Hematopoietic multipotent progenitor cell treated with erythropoietin and hydrocortisone succinate and interleukin-3 and kit ligand, for 17 days (in vitro differentiated cells): ENCODE data around the gene RNF38.
"Not testable (repeated sequence)": the region's sequence is repeated elsewhere in the genome, so short reads cannot be mapped to it uniquely, and the experiment has no call there.

Source experiments
- DNase-seq: peaks from one replicate; pipeline ENCODE4 v3.0.0-alpha.2; 2015; ENCODE audit warnings: low spot score

Gene RNF38

DNA sequence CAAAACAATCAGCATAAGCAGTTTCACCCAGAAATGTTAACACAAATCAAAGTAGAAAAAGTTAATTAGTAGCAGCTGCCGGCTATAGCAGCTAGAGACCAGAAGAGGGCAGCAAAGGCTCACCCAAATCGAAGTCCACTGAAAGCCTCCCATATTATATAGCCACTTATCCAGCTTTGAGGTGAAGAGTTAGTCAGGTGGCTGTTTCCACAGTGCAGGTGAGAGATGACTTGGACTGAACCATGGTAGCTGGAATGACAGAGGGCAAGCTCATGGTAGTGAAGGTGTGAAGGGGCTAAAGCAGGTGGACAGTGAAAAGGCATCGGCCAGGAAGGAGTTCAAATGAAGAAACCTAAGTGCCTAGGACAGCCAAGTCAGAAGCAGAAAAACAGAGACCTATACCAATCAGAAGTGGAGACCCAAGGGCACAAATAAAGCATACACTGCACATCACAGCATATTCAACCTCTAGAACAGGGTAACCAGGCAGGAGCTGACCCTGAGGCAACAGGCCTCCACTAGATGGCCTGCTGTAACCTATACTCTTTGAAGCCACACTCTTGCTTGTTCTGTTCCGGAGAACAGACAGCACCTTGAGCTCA lies 7.2 kb upstream of the RNF38 start:
- DNase-seq, result peak; percentile 79

DNA sequence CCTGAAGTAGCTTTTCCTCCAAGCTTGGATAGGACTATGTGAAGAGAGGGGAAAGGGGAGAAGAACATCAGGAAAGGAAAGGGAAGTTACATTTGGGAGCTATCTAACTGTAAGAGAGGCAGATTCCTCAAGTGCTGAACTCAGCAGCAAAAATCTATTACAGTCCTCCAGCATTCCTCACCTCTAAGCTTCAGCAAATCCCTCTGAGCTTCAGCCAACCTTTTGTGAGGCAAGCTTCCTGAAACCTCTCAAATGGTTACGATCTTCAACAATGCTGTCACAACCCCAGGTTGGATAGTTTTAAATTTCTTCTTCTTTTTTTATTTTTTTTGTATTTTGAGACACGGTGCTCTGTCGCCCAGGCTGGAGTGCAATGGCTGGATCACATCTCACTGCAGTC lies 2.5 kb upstream of the RNF38 start:
- DNase-seq, result no peak

DNA sequence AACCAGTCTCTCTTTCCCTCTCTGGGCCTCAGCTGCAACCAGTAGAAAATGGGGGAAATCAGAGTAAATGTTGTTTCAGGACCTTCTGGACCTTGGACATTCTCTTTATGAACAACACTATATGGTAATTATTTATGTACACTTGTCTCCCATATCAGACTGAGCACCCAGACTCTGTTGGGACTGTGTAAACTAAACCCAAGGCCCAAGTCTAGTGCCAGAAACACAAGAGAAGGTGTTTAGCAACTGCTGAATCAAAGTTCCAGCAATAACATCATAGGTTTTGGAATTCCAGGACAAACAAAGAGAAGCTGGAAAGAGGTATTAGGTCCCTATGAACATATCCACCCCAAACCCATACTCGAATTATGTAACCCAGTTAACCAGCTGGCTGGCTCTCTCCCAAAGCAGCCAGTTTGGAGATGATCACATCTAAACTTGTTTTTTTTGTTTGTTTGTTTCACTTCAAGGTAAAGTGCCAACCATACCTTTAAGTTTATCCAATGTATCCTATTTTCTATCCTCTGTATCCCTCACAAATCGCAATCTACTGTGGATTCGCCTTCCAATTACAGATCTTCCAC lies 1.9 kb upstream of the RNF38 start:
- no peak for DNase-seq

DNA sequence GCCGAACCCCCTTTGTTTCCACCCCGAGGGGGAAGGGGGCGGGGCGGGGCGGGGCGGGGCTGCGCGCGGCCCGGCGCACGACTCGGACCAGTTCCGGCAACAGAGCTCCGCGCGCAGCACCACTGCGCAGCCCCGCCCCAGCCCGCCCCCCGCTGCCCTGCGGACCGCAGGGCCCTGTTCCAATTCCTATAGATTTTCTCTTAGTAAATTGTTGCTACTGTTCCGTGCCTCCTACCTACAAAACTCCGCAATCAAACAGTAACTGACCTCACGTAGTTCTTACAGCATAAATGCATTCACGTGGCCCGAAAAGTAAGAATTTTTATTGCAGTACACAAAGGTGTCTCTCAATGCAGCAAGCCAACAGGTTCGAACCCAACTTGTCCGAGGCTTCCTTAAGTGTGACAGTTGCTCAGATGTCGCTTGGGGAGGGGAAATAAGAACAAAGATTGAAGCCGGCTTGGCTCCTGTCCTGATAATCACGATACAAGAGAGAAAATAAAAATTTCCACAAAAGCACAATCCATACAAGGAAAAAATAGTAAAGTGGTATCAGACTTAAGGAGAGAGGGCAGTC lies 1.2 kb upstream of the RNF38 start:
- no peak for DNase-seq

DNA sequence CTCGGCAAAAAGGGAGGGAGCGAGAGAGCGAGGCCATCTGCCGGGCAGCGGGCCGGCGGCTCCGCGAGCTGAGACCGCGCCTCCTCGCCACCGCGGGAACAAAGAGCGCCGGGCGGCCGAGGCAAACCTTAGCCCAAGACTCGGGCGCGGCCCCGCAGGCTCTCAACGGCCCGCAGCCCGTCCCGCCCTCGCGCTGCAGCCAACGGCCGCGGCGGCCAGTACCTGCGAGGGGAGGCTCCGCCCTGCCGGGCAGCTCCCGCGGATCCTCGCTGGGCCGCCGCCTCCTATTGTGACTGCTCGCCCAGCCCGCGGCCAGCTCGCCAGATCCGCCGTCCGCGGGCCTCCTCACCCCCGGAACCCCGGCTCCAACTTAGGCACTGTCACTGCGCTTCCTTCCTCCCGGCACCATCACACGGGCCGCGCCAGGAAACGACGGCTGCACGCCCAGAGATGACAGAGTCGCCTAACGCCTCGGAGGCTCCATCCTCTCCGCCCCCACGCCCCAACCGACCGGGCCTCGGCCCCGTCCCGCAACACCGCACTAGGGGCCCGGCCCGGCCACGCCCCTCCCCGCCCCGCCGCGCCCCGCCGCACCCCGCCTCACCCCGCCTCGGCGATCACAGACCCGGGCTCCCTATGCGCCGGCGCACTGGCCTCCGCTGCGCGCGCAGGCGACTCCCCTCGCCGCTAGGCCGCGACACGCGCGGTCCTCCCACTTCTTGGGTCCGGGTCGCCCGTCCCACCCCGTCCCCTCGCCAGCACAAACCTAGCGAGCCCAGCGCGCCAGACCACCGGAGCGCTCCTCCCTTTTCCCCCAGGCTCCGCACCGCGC lies 479 bp upstream of the RNF38 start:
- DNase-seq, result peak; percentile 91

DNA sequence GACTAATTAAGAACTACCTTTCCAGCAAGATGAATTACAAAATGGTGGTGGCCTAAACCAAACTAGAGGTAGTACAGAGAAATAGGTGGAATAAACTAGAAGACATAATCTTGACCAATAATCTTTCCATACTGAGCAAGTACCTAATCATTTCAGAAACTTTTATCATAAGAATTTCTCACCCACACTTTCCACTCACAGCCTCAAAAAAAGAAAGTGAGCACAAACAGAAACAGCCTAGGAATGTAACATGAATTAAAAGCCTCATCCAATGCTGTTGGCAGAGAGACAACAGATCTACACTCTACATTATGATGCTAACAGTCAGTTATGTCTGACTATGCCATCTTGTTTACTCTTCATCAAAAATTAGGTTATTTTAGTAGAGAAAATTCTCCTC lies 1.3 kb downstream of the RNF38 start:
- DNase-seq, result no peak

DNA sequence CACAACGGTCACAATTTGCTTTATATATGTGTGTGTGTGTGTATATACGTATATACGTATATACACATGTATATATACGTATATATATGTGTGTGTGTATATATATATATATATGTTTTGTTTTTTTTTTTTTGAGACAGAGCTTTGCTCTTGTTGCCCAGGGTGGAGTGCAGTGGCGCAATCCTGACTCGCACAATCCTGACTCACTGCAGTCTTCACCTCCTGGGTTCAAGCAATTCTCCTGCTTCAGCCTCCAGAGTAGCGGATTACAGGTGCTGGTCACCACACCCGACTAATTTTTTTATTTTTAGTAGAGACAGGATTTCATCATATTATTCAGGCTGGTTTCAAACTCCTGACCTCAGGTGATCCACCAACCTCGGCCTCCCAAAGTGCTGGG lies 3.1 kb downstream of the RNF38 start:
- no peak for DNase-seq

DNA sequence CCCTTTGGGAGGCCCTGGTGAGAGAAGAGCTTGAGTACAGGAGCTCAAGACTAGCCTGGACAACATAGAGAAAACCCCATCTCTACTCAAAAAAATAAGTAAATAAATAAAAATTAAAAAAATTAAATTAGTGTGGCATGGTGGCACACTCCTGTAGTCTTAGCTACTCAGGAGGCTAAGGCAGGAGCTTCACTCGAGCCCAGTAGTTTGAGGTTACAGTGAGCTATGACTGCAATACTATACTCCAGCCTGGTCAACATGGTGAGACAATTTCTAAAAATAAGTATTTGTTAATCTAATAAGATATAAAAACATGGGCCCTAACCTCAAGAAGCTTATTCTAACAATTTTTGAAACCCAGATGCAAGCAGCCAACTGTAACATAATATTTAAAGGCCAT lies 7.6 kb downstream of the RNF38 start:
- no peak for DNase-seq

DNA sequence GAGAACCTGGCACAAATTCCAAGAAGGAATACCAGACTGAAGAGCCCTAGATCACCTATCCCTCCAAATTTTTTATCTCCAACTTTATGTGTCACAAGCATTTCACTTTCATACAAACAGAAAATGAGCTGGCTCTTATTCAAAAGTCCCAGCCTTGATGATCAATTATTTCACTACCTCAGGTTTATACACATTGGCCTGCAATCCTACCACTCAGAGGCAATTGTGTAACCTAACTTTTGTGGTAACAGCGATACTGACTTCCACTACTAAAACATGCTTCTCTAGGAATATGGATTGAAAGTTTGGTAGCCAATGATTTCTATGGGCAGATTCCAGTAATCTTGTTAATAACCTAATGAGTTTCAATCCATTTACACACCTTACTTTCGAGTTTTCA lies 10.5 kb downstream of the RNF38 start:
- DNase-seq, result no peak

DNA sequence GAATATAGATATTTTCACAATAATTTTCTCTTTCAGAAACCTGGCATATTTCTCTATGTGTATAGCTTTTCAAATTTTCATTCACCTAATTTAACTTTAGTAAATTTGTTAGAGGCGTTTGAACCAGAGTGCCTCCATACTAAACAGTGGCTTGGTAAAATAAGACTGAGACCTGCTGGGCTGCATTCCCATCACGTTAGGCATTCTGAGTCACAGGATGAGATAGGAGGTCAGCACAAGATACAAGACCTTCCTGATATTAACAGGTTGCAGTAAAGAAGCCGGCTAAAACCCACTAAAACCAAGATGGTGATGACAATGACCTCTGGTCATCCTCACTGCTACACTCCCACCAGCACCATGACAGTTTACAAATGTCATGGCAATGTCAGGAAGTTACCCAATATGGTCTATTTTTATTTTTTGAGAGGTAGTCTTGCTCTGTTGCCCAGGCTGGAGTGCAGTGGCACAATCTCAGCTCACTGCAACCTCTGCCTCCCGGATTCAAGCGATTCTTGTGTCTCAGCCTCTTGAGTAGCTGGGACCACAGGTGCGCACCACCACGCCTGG lies 13.6 kb downstream of the RNF38 start:
- not testable (repeated sequence) for DNase-seq

DNA sequence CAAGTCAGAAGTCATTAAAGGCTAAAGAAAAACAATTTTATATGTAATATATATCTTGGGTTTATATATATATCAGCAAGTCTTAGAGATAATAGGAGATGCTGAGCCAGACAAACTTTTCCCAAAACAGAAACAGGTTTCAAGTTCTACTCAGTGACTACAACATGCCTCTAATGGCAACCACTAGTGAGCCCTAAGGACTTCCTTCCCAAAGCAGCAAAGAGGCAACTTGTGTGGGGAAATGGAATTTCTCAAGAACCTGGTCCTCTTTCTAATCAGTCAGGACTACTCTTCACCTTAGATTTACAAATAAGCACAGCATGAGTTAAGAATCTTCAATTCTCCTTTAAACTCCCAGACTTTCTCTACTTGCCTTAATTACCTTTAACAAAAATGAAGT lies 17.6 kb downstream of the RNF38 start:
- DNase-seq, result no peak

DNA sequence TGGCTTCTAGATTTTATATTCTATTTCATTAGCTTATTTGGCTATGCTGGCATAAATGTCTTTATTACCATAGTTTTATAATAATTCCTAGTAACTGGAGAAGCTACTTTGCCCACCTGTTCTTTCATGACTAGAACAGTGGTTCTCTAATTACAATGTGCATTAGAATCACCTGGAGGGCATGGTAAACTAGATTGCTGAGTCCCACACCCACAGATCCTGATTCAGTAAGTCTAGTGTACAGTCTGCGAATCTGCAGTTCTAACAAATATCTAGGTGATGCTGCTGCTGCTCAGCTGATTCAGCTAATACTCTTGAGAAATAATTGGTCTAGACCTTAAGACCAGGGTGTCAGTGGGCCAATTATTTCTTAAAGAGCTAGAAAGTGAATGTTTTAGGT lies 35.5 kb downstream of the RNF38 start:
- DNase-seq, result no peak

DNA sequence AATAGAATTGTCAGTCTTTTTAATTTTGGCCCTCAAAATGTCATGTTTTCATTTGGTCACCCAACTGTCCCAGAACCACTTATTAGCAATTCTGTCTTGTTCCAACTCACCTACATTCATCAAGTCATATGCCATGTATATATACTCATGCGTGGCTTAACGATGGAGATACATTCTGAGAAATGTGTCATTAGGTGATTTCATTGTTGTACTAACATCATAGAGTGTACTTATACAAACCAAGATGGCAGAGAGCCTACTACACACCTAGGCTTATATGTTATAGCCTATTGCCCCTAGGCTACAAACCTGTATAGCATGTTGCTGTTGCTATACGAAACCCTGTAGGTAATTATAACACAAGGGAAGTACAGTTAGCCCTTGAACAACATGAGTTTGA lies 36.6 kb downstream of the RNF38 start:
- no peak for DNase-seq

DNA sequence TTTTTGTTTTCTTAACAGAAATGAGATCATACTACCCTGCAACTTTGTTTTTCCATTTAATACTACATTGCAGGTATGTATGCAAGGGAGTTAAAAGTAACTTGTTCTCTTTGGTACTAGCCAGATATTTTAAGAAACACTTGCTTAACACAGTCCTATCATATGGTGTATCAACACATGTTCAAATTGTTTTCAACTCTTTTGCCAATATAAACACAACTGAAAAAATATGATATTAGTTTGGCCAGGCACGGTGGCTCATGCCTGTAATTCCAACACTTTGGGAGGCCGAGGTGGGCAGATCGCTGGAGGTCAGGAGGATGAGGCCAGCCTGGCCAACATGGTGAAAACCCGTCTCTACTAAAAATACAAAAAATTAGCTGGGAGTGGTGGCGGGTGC lies 41.6 kb downstream of the RNF38 start:
- no peak for DNase-seq

DNA sequence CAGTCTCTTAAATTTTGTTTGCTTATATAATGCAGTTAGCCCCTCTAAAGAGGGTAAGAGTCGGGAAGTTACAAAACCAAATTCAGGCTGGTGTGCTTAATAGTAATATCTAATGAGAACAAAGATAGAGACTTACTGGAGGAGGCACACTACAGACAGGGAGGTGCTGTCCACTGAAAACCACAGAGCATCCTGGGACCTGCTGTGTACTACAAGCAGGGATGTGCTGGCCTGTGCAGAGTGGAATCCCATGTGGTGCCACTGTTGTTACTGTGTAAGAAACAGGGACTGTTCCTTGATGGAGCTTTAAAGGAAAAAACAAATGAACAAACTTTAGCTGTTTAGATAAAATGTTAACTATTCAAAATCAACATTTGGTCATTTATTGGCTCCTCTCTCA lies 42.4 kb downstream of the RNF38 start:
- DNase-seq, result no peak

DNA sequence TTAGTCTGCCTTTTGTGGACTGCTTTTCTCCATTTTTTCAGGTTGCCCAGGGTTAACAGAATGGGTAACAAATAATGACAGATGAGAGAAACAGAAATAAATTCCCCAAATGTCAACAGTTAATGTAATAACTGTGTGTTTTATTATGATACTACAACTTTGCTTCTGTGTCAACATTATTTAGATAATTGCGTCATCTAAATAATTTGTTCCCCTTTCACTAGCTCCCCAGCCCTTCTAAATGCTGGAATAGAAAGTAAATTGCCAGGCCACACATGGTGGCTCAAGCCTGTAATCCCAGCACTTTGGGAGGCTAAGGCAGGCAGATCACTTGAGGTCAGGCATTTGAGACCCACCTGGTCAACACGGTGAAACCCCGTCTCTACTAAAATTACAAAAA lies 53.5 kb downstream of the RNF38 start:
- no peak for DNase-seq

DNA sequence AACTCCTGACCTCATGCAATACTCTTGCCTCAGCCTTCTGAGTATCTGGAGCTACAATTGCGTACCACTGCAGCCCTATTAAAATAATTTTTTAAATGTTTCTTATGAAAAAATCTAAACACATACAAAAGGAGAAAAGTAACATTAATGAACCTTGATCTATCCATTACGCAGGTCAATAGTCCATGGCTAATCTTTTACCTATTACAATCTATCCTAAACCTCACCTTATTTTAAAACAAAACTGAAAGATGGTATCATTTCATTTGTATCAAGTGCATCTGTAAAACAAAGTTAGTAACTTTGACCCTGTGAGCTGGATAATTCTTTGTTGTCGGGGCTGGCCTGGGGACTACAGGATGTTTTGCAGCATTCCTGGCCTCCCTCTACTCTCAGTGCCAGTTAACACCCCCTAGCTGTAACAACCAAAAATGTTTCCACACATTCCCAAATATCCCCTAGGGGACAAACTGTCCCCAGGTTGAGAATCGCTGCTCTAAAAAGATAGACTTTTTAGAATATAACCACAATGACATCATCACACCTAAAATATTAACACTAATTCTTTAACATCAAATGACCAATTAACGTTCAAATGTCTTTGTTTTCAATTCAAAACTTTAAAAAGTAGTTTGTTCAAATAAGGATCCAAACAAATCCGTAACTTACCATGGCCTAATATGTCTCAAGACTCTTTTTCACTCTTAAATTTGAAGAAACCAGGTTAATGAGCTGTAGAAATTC lies 54.8 kb downstream of the RNF38 start:
- DNase-seq, result no peak

DNA sequence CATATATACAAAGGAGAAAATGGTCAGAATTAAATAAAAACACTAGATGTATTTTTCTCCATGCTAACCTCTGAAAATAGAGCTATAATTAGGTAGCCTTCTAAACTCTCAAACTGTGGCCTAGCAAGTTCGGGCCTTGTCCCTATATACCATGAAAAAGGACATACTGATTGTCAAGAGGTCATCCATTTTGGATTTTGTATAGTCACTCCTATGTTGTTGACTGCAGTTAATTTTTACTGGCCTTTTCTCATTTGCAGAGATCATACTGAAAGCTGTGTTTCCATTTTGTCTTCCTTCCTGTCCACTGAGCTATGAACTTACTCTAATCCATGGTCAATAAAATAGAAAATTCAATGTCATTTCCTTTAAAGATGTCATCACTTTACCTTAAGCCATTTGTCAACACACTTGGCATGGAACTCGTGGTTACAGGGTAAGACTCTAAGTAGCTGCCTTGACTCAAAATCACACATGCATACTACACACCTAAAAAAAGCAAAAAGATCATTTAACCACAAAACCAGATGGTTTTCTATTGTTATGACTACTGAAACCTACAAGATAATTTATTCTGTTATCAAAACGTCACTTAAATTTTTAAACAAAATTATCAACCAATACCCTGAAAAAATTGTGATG lies 58.0 kb downstream of the RNF38 start:
- DNase-seq, result no peak

DNA sequence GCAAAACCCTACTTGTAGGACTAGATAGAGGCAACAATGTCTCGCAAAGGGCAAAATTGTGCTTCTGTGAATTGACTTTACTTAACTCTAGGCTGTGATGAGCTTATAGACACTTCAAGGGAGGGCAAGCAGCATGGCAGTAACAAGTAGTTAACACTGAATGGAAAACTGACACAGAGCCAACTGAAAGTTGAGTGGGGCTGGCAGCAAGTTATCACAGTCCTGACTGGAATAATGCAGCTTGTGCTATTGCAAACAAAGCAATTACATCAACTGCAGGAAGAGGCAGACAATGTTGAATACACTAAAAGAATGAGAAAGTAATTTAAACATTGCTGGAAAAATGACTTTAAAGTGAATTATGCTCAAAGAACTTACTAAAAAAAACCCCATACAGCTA lies 62.2 kb downstream of the RNF38 start:
- no peak for DNase-seq

DNA sequence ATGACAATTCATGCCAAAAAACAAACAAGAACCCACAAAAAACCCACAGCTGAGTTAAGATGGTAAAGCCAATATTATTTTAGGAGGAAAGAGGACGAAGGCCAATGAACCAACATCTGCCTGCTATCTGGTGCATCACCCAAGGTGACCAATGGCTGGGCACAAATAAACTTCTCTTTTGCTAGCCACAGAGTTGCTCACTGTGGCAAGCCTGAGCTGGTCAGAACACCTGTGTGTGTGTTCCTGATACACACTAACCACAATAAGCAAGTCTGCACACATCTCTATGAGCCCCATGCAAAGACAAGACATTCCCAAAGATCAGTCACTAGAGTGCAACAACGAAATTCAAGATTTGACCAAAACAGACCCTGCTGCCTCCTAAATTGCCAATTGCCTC lies 63.1 kb downstream of the RNF38 start:
- no peak for DNase-seq

DNA sequence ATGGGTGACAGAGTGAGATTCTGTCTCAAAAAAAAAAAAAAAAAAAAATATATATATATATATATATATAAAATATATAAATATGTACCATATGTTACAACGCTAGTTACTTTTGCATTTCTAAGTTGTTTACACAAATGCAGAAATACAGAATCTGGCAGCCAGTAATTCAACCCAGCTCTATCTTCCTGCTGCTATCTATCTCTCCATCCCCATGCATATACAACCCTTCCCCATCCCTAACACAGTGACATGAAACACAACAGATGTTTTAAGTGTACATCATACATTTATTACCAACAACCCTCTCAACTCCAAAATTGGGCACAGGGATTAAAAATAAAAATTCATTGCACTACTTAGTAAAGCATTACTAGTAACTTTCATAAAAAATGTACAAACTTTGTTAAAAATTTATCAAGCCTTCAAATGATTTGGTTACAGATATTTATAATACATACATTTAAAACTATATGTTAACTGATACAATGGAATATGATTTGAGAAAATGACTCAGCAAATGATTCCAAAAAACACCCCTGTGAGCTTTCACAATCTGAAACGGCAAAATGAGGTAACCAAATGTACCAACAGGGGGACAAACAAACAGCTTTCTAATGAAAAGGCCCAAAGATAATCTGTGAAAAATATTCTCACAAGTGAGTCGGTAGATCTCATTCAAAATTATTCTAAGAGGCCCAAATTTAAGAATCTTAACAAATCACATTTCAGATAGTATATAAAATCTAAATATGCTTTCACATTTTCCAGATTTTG lies 63.8 kb downstream of the RNF38 start:
- DNase-seq, result no peak
